Stimulated activated effector memory CD8-positive, alpha-beta T cell treated with anti-CD3 and anti-CD28 coated beads, Interleukin-12 subunit alpha, Interleukin-12 subunit beta, amount 100 ng/mL, for 72 hours (primary cell): ENCODE data around the gene STX4.
"Not testable (repeated sequence)": the region's sequence is repeated elsewhere in the genome, so short reads cannot be mapped to it uniquely, and the experiment has no call there.

Experiments
- ATAC-seq: fragments of 150-1000 bp; cut with Tn5 transposase; 2 replicates; pipeline ENCODE4 v1.10.0; 2021
- DNase-seq, 2 donors: peaks; one replicate each; pipeline ENCODE4 v3.0.0; 2021 to 2022; ENCODE audit warnings: low spot score in 2 of 2
- H3K27ac Mint-ChIP-seq: one replicate; pipeline ENCODE4 v1.8.0; 2022; ENCODE audit warnings: mild to moderate bottlenecking, mixed read lengths
- H3K36me3 Mint-ChIP-seq: one replicate; pipeline ENCODE4 v1.8.0; 2022; ENCODE audit warnings: mild to moderate bottlenecking, mixed read lengths
- H3K4me1 Mint-ChIP-seq: one replicate; pipeline ENCODE4 v1.8.0; 2022; ENCODE audit warnings: mixed read lengths
- H3K4me3 Mint-ChIP-seq: one replicate; pipeline ENCODE4 v1.8.0; 2022; ENCODE audit warnings: mild to moderate bottlenecking, mixed read lengths
- H3K9me3 Mint-ChIP-seq: one replicate; pipeline ENCODE4 v1.8.0; 2022; ENCODE audit warnings: mixed read lengths

Gene STX4

GRCh38 chr16:31007684-31008083, 25.7 kb upstream of the STX4 start:
- no peak for DNase-seq
- Mint-ChIP-seq H3K4me1 (peaks cover 27% of the 10 kb centered on the region), H3K9me3 (no peaks in the 10 kb centered on the region), H3K4me3 (no peak overlapping the region), H3K27ac (no peak overlapping the region), H3K36me3 (no peaks in the 10 kb centered on the region)
- ATAC-seq, result no peak

GRCh38 chr16:31008149-31008548, 25.2 kb upstream of the STX4 start:
- Mint-ChIP-seq H3K36me3 (no peaks in the 10 kb centered on the region), H3K4me1 (peaks cover 27% of the 10 kb centered on the region)
- no peak for DNase-seq

GRCh38 chr16:31008551-31008950, 24.8 kb upstream of the STX4 start:
- H3K27ac Mint-ChIP-seq, result no peak overlapping the region
- DNase-seq (no peak), ATAC-seq (no peak)
- H3K36me3 Mint-ChIP-seq, result no peaks in the 10 kb centered on the region
- H3K9me3 Mint-ChIP-seq, result no peaks in the 10 kb centered on the region
- H3K4me1 Mint-ChIP-seq, result peaks cover 30% of the 10 kb centered on the region
- H3K4me3 Mint-ChIP-seq, result no peak overlapping the region

More at GRCh38 chr16:31008149-31008548, 25.2 kb upstream of the STX4 start:
- ATAC-seq, result no peak
- Mint-ChIP-seq H3K9me3 (no peaks in the 10 kb centered on the region), H3K4me3 (no peak overlapping the region), H3K27ac (no peak overlapping the region)

- no peak overlapping the region for H3K4me3 Mint-ChIP-seq
- H3K4me1 Mint-ChIP-seq, result peaks cover 32% of the 10 kb centered on the region
- ATAC-seq (no peak), DNase-seq (no peak)
- no peak overlapping the region for H3K27ac Mint-ChIP-seq
- no peaks in the 10 kb centered on the region for H3K36me3 Mint-ChIP-seq
- H3K9me3 Mint-ChIP-seq, result no peaks in the 10 kb centered on the region
Observed at GRCh38 chr16:31009120-31009519, 24.2 kb upstream of the STX4 start.

GRCh38 chr16:31009894-31010584, 23.3 kb upstream of the STX4 start:
- ATAC-seq (no peak), DNase-seq (no peak)
- Mint-ChIP-seq H3K4me3 (peak overlapping the region; percentile 40), H3K36me3 (no peaks in the 10 kb centered on the region), H3K27ac (peak overlapping the region; percentile 45), H3K9me3 (no peaks in the 10 kb centered on the region), H3K4me1 (peaks cover 32% of the 10 kb centered on the region)

GRCh38 chr16:31010585-31011325, 22.6 kb upstream of the STX4 start, which contains the start of gene STX1B:
STX1B (minus strand) TSS chr16:31010638; CDS start chr16:31010396, 242 bp downstream.
- no peaks in the 10 kb centered on the region for H3K36me3 Mint-ChIP-seq
- H3K4me3 Mint-ChIP-seq, result peak within 1 kb of the TSS; percentile 40
- H3K4me1 Mint-ChIP-seq, result peaks cover 32% of the 10 kb centered on the region
- H3K9me3 Mint-ChIP-seq, result no peaks in the 10 kb centered on the region
- ATAC-seq (no peak), DNase-seq (no peak)
- H3K27ac Mint-ChIP-seq, result peak within 1 kb of the TSS; percentile 70

- not testable (repeated sequence) for ATAC-seq, H3K9me3 Mint-ChIP-seq, H3K36me3 Mint-ChIP-seq, DNase-seq
- Mint-ChIP-seq H3K27ac (peak overlapping the region; percentile 70), H3K4me1 (peaks cover 32% of the 10 kb centered on the region), H3K4me3 (peak overlapping the region; percentile 36)
Observed at GRCh38 chr16:31011815-31012214, 21.5 kb upstream of the STX4 start.

GRCh38 chr16:31013292-31013691, 20.1 kb upstream of the STX4 start:
- Mint-ChIP-seq H3K27ac (peak overlapping the region; percentile 15), H3K4me1 (peaks cover 32% of the 10 kb centered on the region)
- not testable (repeated sequence) for ATAC-seq, H3K36me3 Mint-ChIP-seq, H3K4me3 Mint-ChIP-seq, DNase-seq, H3K9me3 Mint-ChIP-seq

- H3K4me1 Mint-ChIP-seq, result peaks cover 18% of the 10 kb centered on the region
- no peak overlapping the region for H3K27ac Mint-ChIP-seq
- no peaks in the 10 kb centered on the region for H3K36me3 Mint-ChIP-seq
- no peak for ATAC-seq
- H3K4me3 Mint-ChIP-seq, result no peak overlapping the region
- DNase-seq, result no peak
- H3K9me3 Mint-ChIP-seq, result no peaks in the 10 kb centered on the region
Observed at GRCh38 chr16:31016018-31016417, 17.3 kb upstream of the STX4 start.

GRCh38 chr16:31017756-31018155, 15.6 kb upstream of the STX4 start:
- H3K9me3 Mint-ChIP-seq, DNase-seq, H3K27ac Mint-ChIP-seq, ATAC-seq, H3K4me1 Mint-ChIP-seq, H3K36me3 Mint-ChIP-seq, H3K4me3 Mint-ChIP-seq: not testable (repeated sequence)

GRCh38 chr16:31020536-31020935, 12.8 kb upstream of the STX4 start:
- Mint-ChIP-seq H3K36me3 (no peaks in the 10 kb centered on the region), H3K27ac (no peak overlapping the region), H3K4me1 (no peaks in the 10 kb centered on the region), H3K4me3 (no peak overlapping the region), H3K9me3 (no peaks in the 10 kb centered on the region)
- DNase-seq (no peak), ATAC-seq (no peak)

- H3K4me3 Mint-ChIP-seq, result no peak overlapping the region
- no peaks in the 10 kb centered on the region for H3K36me3 Mint-ChIP-seq
- DNase-seq (no peak), ATAC-seq (no peak)
- no peaks in the 10 kb centered on the region for H3K4me1 Mint-ChIP-seq
- H3K9me3 Mint-ChIP-seq, result no peaks in the 10 kb centered on the region
- H3K27ac Mint-ChIP-seq, result no peak overlapping the region
Observed at GRCh38 chr16:31022544-31023251, 10.7 kb upstream of the STX4 start.

GRCh38 chr16:31023252-31023602, 10.1 kb upstream of the STX4 start:
- Mint-ChIP-seq H3K4me1 (no peaks in the 10 kb centered on the region), H3K36me3 (no peaks in the 10 kb centered on the region), H3K4me3 (no peak overlapping the region), H3K27ac (no peak overlapping the region), H3K9me3 (no peaks in the 10 kb centered on the region)
- ATAC-seq (no peak), DNase-seq (no peak)

GRCh38 chr16:31023627-31024226, 9.6 kb upstream of the STX4 start:
- no peaks in the 10 kb centered on the region for H3K4me1 Mint-ChIP-seq
- H3K36me3 Mint-ChIP-seq, result no peaks in the 10 kb centered on the region
- no peak for ATAC-seq
- DNase-seq, result no peak
- H3K27ac Mint-ChIP-seq, result no peak overlapping the region
- H3K4me3 Mint-ChIP-seq, result no peak overlapping the region
- no peaks in the 10 kb centered on the region for H3K9me3 Mint-ChIP-seq

GRCh38 chr16:31025339-31025738, 8.0 kb upstream of the STX4 start:
- no peak overlapping the region for H3K4me3 Mint-ChIP-seq
- H3K27ac Mint-ChIP-seq, result no peak overlapping the region
- H3K36me3 Mint-ChIP-seq, result no peaks in the 10 kb centered on the region
- H3K9me3 Mint-ChIP-seq, result no peaks in the 10 kb centered on the region
- DNase-seq (no peak), ATAC-seq (no peak)
- H3K4me1 Mint-ChIP-seq, result no peaks in the 10 kb centered on the region
